H9 (cell line): ENCODE measurements around the gene GSS. TPM values are rescaled to one million over a fixed set of nuclear protein-coding genes. Genes with fewer than 3 reads are reported as not detected.

Experiments used
- DNase-seq: peaks from one replicate; pipeline ENCODE4 v3.0.0-alpha.2; 2017
- H2AFZ ChIP-seq: one replicate; pipeline ENCODE4 v1.6.1; 2013; ENCODE audit warnings: mild to moderate bottlenecking, low read length, control low read depth, moderate library complexity
- H2AK5ac ChIP-seq: 2 replicates; pipeline ENCODE4 v1.6.1; 2013; ENCODE audit warnings: low read length, control low read depth, mixed read lengths; ENCODE audit not compliant: insufficient read length
- H2BK120ac ChIP-seq: one replicate; pipeline ENCODE4 v1.6.1; 2013; ENCODE audit warnings: low read depth, mild to moderate bottlenecking, low read length, control low read depth, inconsistent platforms; ENCODE audit not compliant: poor library complexity, severe bottlenecking
- H2BK12ac ChIP-seq: 2 replicates; pipeline ENCODE4 v1.6.1; 2013; ENCODE audit warnings: low read length, control low read depth, mixed read lengths, low read depth; ENCODE audit not compliant: insufficient read length
- H2BK15ac ChIP-seq: 2 replicates; pipeline ENCODE4 v1.6.1; 2013; ENCODE audit warnings: low read depth, low read length, control low read depth
- H2BK20ac ChIP-seq: one replicate; pipeline ENCODE4 v1.6.1; 2013; ENCODE audit warnings: low read depth, mild to moderate bottlenecking, low read length, control low read depth, inconsistent platforms; ENCODE audit not compliant: poor library complexity, severe bottlenecking
- H2BK5ac ChIP-seq: 2 replicates; pipeline ENCODE4 v1.6.1; 2013; ENCODE audit warnings: low read length, control low read depth, mixed read lengths; ENCODE audit not compliant: insufficient read length
- H3K14ac ChIP-seq: 2 replicates; pipeline ENCODE4 v1.6.1; 2013; ENCODE audit warnings: low read length, control low read depth; ENCODE audit not compliant: insufficient read depth
- H3K18ac ChIP-seq: 2 replicates; pipeline ENCODE4 v1.6.1; 2013; ENCODE audit warnings: low read depth, mild to moderate bottlenecking, mixed read lengths, low read length, control low read depth; ENCODE audit not compliant: insufficient read length
- H3K23ac ChIP-seq: 2 replicates; pipeline ENCODE4 v1.6.1; 2013; ENCODE audit warnings: low read length, control low read depth, mixed read lengths, low read depth; ENCODE audit not compliant: insufficient read length
- H3K23me2 ChIP-seq: 2 replicates; pipeline ENCODE4 v1.6.1; 2013; ENCODE audit warnings: low read depth, mild to moderate bottlenecking, mixed read lengths, low read length, control low read depth; ENCODE audit not compliant: insufficient read length, poor library complexity, severe bottlenecking
- H3K27ac ChIP-seq: 2 replicates; pipeline ENCODE4 v1.5.1; 2013; ENCODE audit warnings: low read length, control low read depth, mixed read lengths, low read depth; ENCODE audit not compliant: insufficient read length
- H3K27me3 ChIP-seq: 2 replicates; pipeline ENCODE4 v1.6.1; 2013; ENCODE audit warnings: low read length, control low read depth, inconsistent platforms; ENCODE audit not compliant: insufficient read depth
- H3K4ac ChIP-seq: 2 replicates; pipeline ENCODE4 v1.6.1; 2013; ENCODE audit warnings: low read depth, mild to moderate bottlenecking, control low read depth, inconsistent platforms, low read length, moderate library complexity
- H3K4me1 ChIP-seq: 2 replicates; pipeline ENCODE4 v1.6.1; 2013; ENCODE audit warnings: low read length, control low read depth, inconsistent platforms; ENCODE audit not compliant: insufficient read depth
- H3K4me2 ChIP-seq: 2 replicates; pipeline ENCODE4 v1.6.1; 2013; ENCODE audit warnings: low read length, control low read depth, mixed read lengths; ENCODE audit not compliant: insufficient read length, insufficient read depth
- H3K56ac ChIP-seq: 2 replicates; pipeline ENCODE4 v1.6.1; 2013; ENCODE audit warnings: low read depth, mild to moderate bottlenecking, mixed read lengths, low read length, control low read depth; ENCODE audit not compliant: insufficient read length
- H3K79me1 ChIP-seq: 2 replicates; pipeline ENCODE4 v1.6.1; 2013; ENCODE audit warnings: low read depth, mild to moderate bottlenecking, moderate library complexity, low read length, control low read depth, inconsistent platforms; ENCODE audit not compliant: insufficient read depth, poor library complexity, severe bottlenecking
- H3K79me2 ChIP-seq: 2 replicates; pipeline ENCODE4 v1.6.1; 2013; ENCODE audit warnings: low read length, control low read depth, inconsistent platforms; ENCODE audit not compliant: insufficient read depth
- H3K9ac ChIP-seq: 2 replicates; pipeline ENCODE4 v1.6.1; 2013; ENCODE audit warnings: low read length, control low read depth, mixed read lengths; ENCODE audit not compliant: insufficient read length; ENCODE audit errors: extremely low read depth
- H3K9me3 ChIP-seq: one replicate; pipeline ENCODE4 v1.6.1; 2013; ENCODE audit warnings: low read depth, low read length, inconsistent platforms; ENCODE audit not compliant: control insufficient read depth
- H3T11ph ChIP-seq: one replicate; pipeline ENCODE4 v1.6.1; 2013; ENCODE audit warnings: mild to moderate bottlenecking, low read length, control low read depth, inconsistent platforms
- H4K20me1 ChIP-seq: one replicate; pipeline ENCODE4 v1.6.1; 2013; ENCODE audit not compliant: control insufficient read depth, insufficient read length, insufficient read depth
- H4K5ac ChIP-seq: 2 replicates; pipeline ENCODE4 v1.6.1; 2013; ENCODE audit warnings: low read depth, mild to moderate bottlenecking, mixed read lengths, low read length, control low read depth; ENCODE audit not compliant: insufficient read length
- H4K8ac ChIP-seq: replicated peaks from 2 replicates; pipeline ENCODE4 v1.6.1; 2013; ENCODE audit warnings: low read length, control low read depth, mixed read lengths, low read depth; ENCODE audit not compliant: insufficient read length
- H4K91ac ChIP-seq: 2 replicates; pipeline ENCODE4 v1.6.1; 2013; ENCODE audit warnings: low read depth, mild to moderate bottlenecking, moderate library complexity, mixed read lengths, low read length, control low read depth; ENCODE audit not compliant: insufficient read length
- H3K27ac Mint-ChIP-seq, 3 experiments: 2 replicates in 2 of 3; 3 replicates in 1 of 3; pipeline ENCODE4 v1.8.0; 2020 to 2021; ENCODE audit warnings: mixed read lengths in 3 of 3, mild to moderate bottlenecking in 1 of 3, moderate library complexity in 1 of 3
- H3K27me3 Mint-ChIP-seq: 2 replicates; pipeline ENCODE4 v1.8.0; 2021; ENCODE audit warnings: low read depth, mild to moderate bottlenecking, moderate library complexity, mixed read lengths
- H3K36me3 Mint-ChIP-seq, 3 experiments: 2 replicates in 2 of 3; 3 replicates in 1 of 3; pipeline ENCODE4 v1.8.0; 2020 to 2021; ENCODE audit warnings: low read depth in 3 of 3, mixed read lengths in 3 of 3; ENCODE audit not compliant: insufficient read depth in 1 of 3
- H3K4me1 Mint-ChIP-seq, 2 experiments: 2 replicates each; pipeline ENCODE4 v1.8.0; 2020; ENCODE audit warnings: mixed read lengths in 2 of 2
- H3K4me3 Mint-ChIP-seq, 2 experiments: 2 replicates in 1 of 2; 3 replicates in 1 of 2; pipeline ENCODE4 v1.8.0; 2020 to 2021; ENCODE audit warnings: mild to moderate bottlenecking in 2 of 2, mixed read lengths in 2 of 2, moderate library complexity in 1 of 2
- H3K9me3 Mint-ChIP-seq, 2 experiments: 2 replicates in 1 of 2; 3 replicates in 1 of 2; pipeline ENCODE4 v1.8.0; 2020; ENCODE audit warnings: mild to moderate bottlenecking in 2 of 2, mixed read lengths in 2 of 2, moderate library complexity in 1 of 2
- CTCF ChIP-seq: fragments of 200-600 bp; sonication (generic); conservative IDR thresholded peaks from 3 replicates; pipeline ENCODE4 v1.8.0; 2021; ENCODE audit warnings: antibody characterized with exemption, mild to moderate bottlenecking
- WGBS: extraction: QIAGEN DNeasy Blood & Tissue Kit; methylation state at CpG from one replicate; pipeline ENCODE4 v1.1.7; 2013; ENCODE audit warnings: missing lambda C conversion rate, low lambda C conversion rate, mixed read lengths; ENCODE audit not compliant: insufficient read length; ENCODE audit errors: extremely low coverage; 5-methylcytosine and 5-hydroxymethylcytosine counted together
- total RNA-seq: library from RNA; stranded (reverse); gene quantifications from 2 replicates; pipeline ENCODE4 v1.2.1, GENCODE V29; 2021

Gene GSS
- total RNA-seq, 1 experiment from 2014 or later: 48.5 TPM

- Histone ChIP-seq H3K14ac (no peak overlapping the region), H3K23me2 (no peaks in the 10 kb centered on the region), H3K4me1 (no peaks in the 10 kb centered on the region; the same call in 1 of the 2 replicates), H3K27ac (no peak overlapping the region), H3K18ac (no peak overlapping the region), H2BK20ac (no peak overlapping the region), H4K5ac (no peak overlapping the region), H4K8ac (no peak overlapping the region), H2AFZ (no peak overlapping the region), H3K9ac (no peak overlapping the region), H2BK12ac (no peak overlapping the region), H3K4me2 (no peak overlapping the region), H4K20me1 (no peaks in the 10 kb centered on the region), H4K91ac (no peak overlapping the region), H3K79me1 (no peaks in the 10 kb centered on the region), H3K79me2 (no peaks in the 10 kb centered on the region), H3K27me3 (no peaks in the 10 kb centered on the region), H3K4ac (no peak overlapping the region), H3K23ac (no peak overlapping the region), H2BK15ac (no peak overlapping the region), H3T11ph (no peak overlapping the region), H2BK5ac (no peak overlapping the region), H2BK120ac (no peak overlapping the region), H3K56ac (no peak overlapping the region), H3K9me3 (no peaks in the 10 kb centered on the region), H2AK5ac (no peak overlapping the region)
- WGBS: no CpG with 5 or more reads among the region's 7 CpGs
- H3K9me3 Mint-ChIP-seq: no peaks in the 10 kb centered on the region
- H3K36me3 Mint-ChIP-seq: no peaks in the 10 kb centered on the region
- H3K4me1 Mint-ChIP-seq: peaks cover 20 to 21% of the 10 kb centered on the region in 2 experiments
- no peak overlapping the region for H3K4me3 Mint-ChIP-seq
- TF ChIP-seq CTCF: no peak
- peaks cover 26% of the 10 kb centered on the region for H3K27me3 Mint-ChIP-seq
- DNase-seq: no peak
- no peak overlapping the region for H3K27ac Mint-ChIP-seq
Measured at GRCh38 chr20:34970193-34970840, 14.7 kb upstream of the GSS start.
